Measurements from ENCODE around the gene FOXC2. TPM values are rescaled to one million over a fixed set of nuclear protein-coding genes. Genes with fewer than 3 reads are reported as not detected.

Gene FOXC2
- polyA plus RNA-seq, 3 donors: not detected

- Histone ChIP-seq H3K9me3 (replicated peaks in 1 of 2; ENCODE audit: control insufficient read depth in 1 of 2, insufficient read depth in 1 of 2, low read length in 2 of 2) (no peaks in the 10 kb centered on the region), H4K20me1 (ENCODE audit: insufficient read depth, low read length) (no peaks in the 10 kb centered on the region), H3K9ac (ENCODE audit: insufficient read depth, low read length, poor library complexity, severe bottlenecking) (no peak overlapping the region), H3K4me3 (replicated peaks in 1 of 3; ENCODE audit: low read depth in 2 of 3, low read length in 3 of 3) (no peak overlapping the region), H3K4me1 (ENCODE audit: control insufficient read depth in 1 of 2, insufficient read depth in 2 of 2, low read length in 2 of 2) (peaks cover 0 to 1% of the 10 kb centered on the region in 2 donors), H3K36me3 (replicated peaks in 1 of 2; ENCODE audit: control insufficient read depth in 1 of 2, insufficient read depth in 2 of 2, low read length in 2 of 2) (no peaks in the 10 kb centered on the region), H3K79me2 (ENCODE audit: insufficient read depth, low read length) (no peaks in the 10 kb centered on the region), H3K27me3 (ENCODE audit: control insufficient read depth in 2 of 2, insufficient read depth in 2 of 2, low read length in 2 of 2) (no peaks in the 10 kb centered on the region), H3K27ac (ENCODE audit: low read depth in 1 of 2, low read length in 2 of 2) (no peak overlapping the region), H3K4me2 (replicated peaks; ENCODE audit: extremely low read depth, low read length, poor library complexity, severe bottlenecking) (no peak overlapping the region), H2AFZ (ENCODE audit: insufficient read depth, low read depth, low read length, poor library complexity, severe bottlenecking) (no peak overlapping the region)
- Mint-ChIP-seq H3K4me1 (peaks cover 6% of the 10 kb centered on the region), H3K36me3 (no peaks in the 10 kb centered on the region), H3K9me3 (peaks cover 0 to 12% (median 8%) of the 10 kb centered on the region in 7 donors), H3K4me3 (no peak overlapping the region), H3K27me3 (ENCODE audit: low read depth in 3 of 3) (peaks cover 0 to 8% (median 6%) of the 10 kb centered on the region in 3 donors), H3K27ac (no peak overlapping the region)
- TF ChIP-seq CTCF (IDR thresholded peaks at IDR 0.05): no peak
- WGBS (ENCODE audit: insufficient coverage): 92% methylated on average over 9 of the region's 10 CpGs
- DNase-seq: no peak
- intact Hi-C loops (cut with micrococcal nuclease): no loop called here
These were observed 43.0 kb downstream of the FOXC2 start for GRCh38 chr16:86609661-86610060.

- Histone ChIP-seq H3K4me1 (ENCODE audit: control insufficient read depth in 1 of 2, insufficient read depth in 2 of 2, low read length in 2 of 2) (no peaks in the 10 kb centered on the region), H3K9ac (ENCODE audit: insufficient read depth, low read length, poor library complexity, severe bottlenecking) (no peak overlapping the region), H3K79me2 (ENCODE audit: insufficient read depth, low read length) (no peaks in the 10 kb centered on the region), H3K36me3 (replicated peaks in 1 of 2; ENCODE audit: control insufficient read depth in 1 of 2, insufficient read depth in 2 of 2, low read length in 2 of 2) (no peaks in the 10 kb centered on the region), H3K27ac (ENCODE audit: low read depth in 1 of 2, low read length in 2 of 2) (no peak overlapping the region), H3K4me2 (replicated peaks; ENCODE audit: extremely low read depth, low read length, poor library complexity, severe bottlenecking) (no peak overlapping the region), H2AFZ (ENCODE audit: insufficient read depth, low read depth, low read length, poor library complexity, severe bottlenecking) (no peak overlapping the region), H3K4me3 (replicated peaks in 1 of 3; ENCODE audit: low read depth in 2 of 3, low read length in 3 of 3) (no peak overlapping the region), H4K20me1 (ENCODE audit: insufficient read depth, low read length) (no peaks in the 10 kb centered on the region), H3K27me3 (ENCODE audit: control insufficient read depth in 2 of 2, insufficient read depth in 2 of 2, low read length in 2 of 2) (no peaks in the 10 kb centered on the region), H3K9me3 (replicated peaks in 1 of 2; ENCODE audit: control insufficient read depth in 1 of 2, insufficient read depth in 1 of 2, low read length in 2 of 2) (no peaks in the 10 kb centered on the region)
- peaks cover 0 to 8% (median 5%) of the 10 kb centered on the region in 3 donors for H3K27me3 Mint-ChIP-seq (ENCODE audit: low read depth in 3 of 3)
- no peaks in the 10 kb centered on the region for H3K36me3 Mint-ChIP-seq
- H3K27ac Mint-ChIP-seq: no peak overlapping the region
- DNase-seq: no peak
- WGBS (ENCODE audit: insufficient coverage): 83% methylated on average over 17 of the region's 18 CpGs
- no peak for TF ChIP-seq CTCF (IDR thresholded peaks at IDR 0.05)
- H3K4me1 Mint-ChIP-seq: no peaks in the 10 kb centered on the region
- H3K9me3 Mint-ChIP-seq: peaks cover 0 to 8% (median 3%) of the 10 kb centered on the region in 7 donors
- intact Hi-C loops (cut with micrococcal nuclease): no loop called here
- no peak overlapping the region for H3K4me3 Mint-ChIP-seq
These were observed 44.3 kb downstream of the FOXC2 start for GRCh38 chr16:86610779-86611524.

Measured in CD14-positive monocyte (primary cell).